HEK293 (cell line): Measurements from ENCODE around the gene LIN7A.
A peak's percentile ranks its signal among the peaks of the same experiment; 100 is the strongest.

Source experiments
- CTCF ChIA-PET: fragments of 350-600 bp; formaldehyde crosslinking; extraction: SDS; loops from one replicate; lab custom pipeline; 2021; ENCODE audit warnings: antibody characterized with exemption; lab: Yijun Ruan, JAX
- POLR2A ChIA-PET: fragments of 300-600 bp; formaldehyde crosslinking; extraction: SDS; loops from one replicate; lab custom pipeline; 2020; ENCODE audit warnings: antibody characterized with exemption, inconsistent platforms; lab: Yijun Ruan, JAX
- H3K27ac ChIP-seq: fragments of 200-500 bp; sonication (Bioruptor generic); 2 replicates; pipeline ENCODE4 v1.5.1; 2014; ENCODE audit warnings: low read depth, low read length, control low read depth, inconsistent platforms; ENCODE audit errors: extremely low read depth
- H3K36me3 ChIP-seq, 2 experiments: fragments of 200-500 bp in 1 of 2; sonication (Bioruptor generic) in 1 of 2; 1 replicate in 1 of 2; 2 replicates in 1 of 2; pipeline ENCODE4 v1.5.1; 2014 to 2017; ENCODE audit warnings: inconsistent platforms in 2 of 2, low read length in 2 of 2; ENCODE audit not compliant: control insufficient read depth in 2 of 2, insufficient read depth in 1 of 2
- H3K4me1 ChIP-seq: fragments of 200-500 bp; sonication (Bioruptor generic); 2 replicates; pipeline ENCODE4 v1.5.1; 2014; ENCODE audit warnings: mild to moderate bottlenecking, low read length, inconsistent platforms; ENCODE audit not compliant: control insufficient read depth, insufficient read depth
- H3K4me3 ChIP-seq: 2 replicates; pipeline ENCODE4 v1.5.1; 2011; ENCODE audit warnings: low read depth, mild to moderate bottlenecking, control low read depth, low read length, moderate library complexity
- H3K9me3 ChIP-seq: fragments of 200-500 bp; sonication (Bioruptor generic); 2 replicates; pipeline ENCODE4 v1.5.1; 2014; ENCODE audit warnings: low read depth, low read length, inconsistent platforms; ENCODE audit not compliant: control insufficient read depth, insufficient read depth
- BCL6B ChIP-seq: fragments of 450-650 bp; formaldehyde crosslinking; IDR thresholded peaks from 2 replicates; pipeline ENCODE4 v1.5.1; 2017; ENCODE audit warnings: missing biosample characterization, missing genetic modification characterization
- CTCF ChIP-seq: fragments of 450-650 bp; formaldehyde crosslinking; IDR thresholded peaks from 2 replicates; pipeline ENCODE4 v1.5.1; 2016; ENCODE audit warnings: missing biosample characterization, missing genetic modification characterization
- ZBTB1 ChIP-seq: fragments of 450-650 bp; formaldehyde crosslinking; IDR thresholded peaks from 2 replicates; pipeline ENCODE4 v1.5.1; 2016; ENCODE audit warnings: missing biosample characterization, missing genetic modification characterization
- ZBTB17 ChIP-seq: fragments of 450-650 bp; formaldehyde crosslinking; IDR thresholded peaks from 2 replicates; pipeline ENCODE4 v1.5.1; 2016; ENCODE audit warnings: missing biosample characterization, missing genetic modification characterization
- ZBTB8A ChIP-seq: fragments of 450-650 bp; formaldehyde crosslinking; IDR thresholded peaks from 2 replicates; pipeline ENCODE4 v1.5.1; 2016; ENCODE audit warnings: missing biosample characterization, missing genetic modification characterization
- ZNF121 ChIP-seq: fragments of 450-650 bp; formaldehyde crosslinking; IDR thresholded peaks from 2 replicates; pipeline ENCODE4 v1.5.1; 2016; ENCODE audit warnings: missing biosample characterization, missing genetic modification characterization
- ZNF132 ChIP-seq: fragments of 450-650 bp; formaldehyde crosslinking; IDR thresholded peaks from 2 replicates; pipeline ENCODE4 v1.5.1; 2017; ENCODE audit warnings: missing biosample characterization, missing genetic modification characterization, borderline replicate concordance
- ZNF157 ChIP-seq: fragments of 450-650 bp; formaldehyde crosslinking; IDR thresholded peaks from 2 replicates; pipeline ENCODE4 v1.5.1; 2016; ENCODE audit warnings: missing biosample characterization, missing genetic modification characterization
- ZNF174 ChIP-seq: fragments of 450-650 bp; formaldehyde crosslinking; IDR thresholded peaks from 2 replicates; pipeline ENCODE4 v1.5.0; 2017; ENCODE audit warnings: missing biosample characterization, mild to moderate bottlenecking, missing genetic modification characterization
- ZNF24 ChIP-seq: fragments of 450-650 bp; formaldehyde crosslinking; IDR thresholded peaks from 2 replicates; pipeline ENCODE4 v1.5.1; 2016; ENCODE audit warnings: missing biosample characterization, missing genetic modification characterization
- ZNF302 ChIP-seq: fragments of 450-650 bp; formaldehyde crosslinking; IDR thresholded peaks from 2 replicates; pipeline ENCODE4 v1.5.1; 2016; ENCODE audit warnings: missing biosample characterization, missing genetic modification characterization, low read depth
- ZNF350 ChIP-seq: fragments of 450-650 bp; formaldehyde crosslinking; IDR thresholded peaks from 2 replicates; pipeline ENCODE4 v1.5.0; 2017; ENCODE audit warnings: missing biosample characterization, mild to moderate bottlenecking, missing genetic modification characterization
- ZNF394 ChIP-seq: fragments of 450-650 bp; formaldehyde crosslinking; IDR thresholded peaks from 2 replicates; pipeline ENCODE4 v1.5.1; 2016; ENCODE audit warnings: missing biosample characterization, missing genetic modification characterization, mild to moderate bottlenecking, moderate library complexity, borderline replicate concordance
- ZNF398 ChIP-seq: fragments of 450-650 bp; formaldehyde crosslinking; IDR thresholded peaks from 2 replicates; pipeline ENCODE4 v1.5.1; 2017; ENCODE audit warnings: missing biosample characterization, missing genetic modification characterization
- ZNF501 ChIP-seq: fragments of 450-650 bp; formaldehyde crosslinking; IDR thresholded peaks from 2 replicates; pipeline ENCODE4 v1.5.1; 2016; ENCODE audit warnings: missing biosample characterization, missing genetic modification characterization
- ZNF513 ChIP-seq: fragments of 450-650 bp; IDR thresholded peaks from 2 replicates; pipeline ENCODE4 v1.5.1; 2018; ENCODE audit warnings: missing biosample characterization, missing genetic modification characterization
- ZNF548 ChIP-seq: fragments of 450-650 bp; formaldehyde crosslinking; IDR thresholded peaks from 2 replicates; pipeline ENCODE4 v1.5.1; 2016; ENCODE audit warnings: missing biosample characterization, missing genetic modification characterization
- ZNF549 ChIP-seq: fragments of 450-650 bp; IDR thresholded peaks from 2 replicates; pipeline ENCODE4 v1.5.1; 2018; ENCODE audit warnings: missing biosample characterization, missing genetic modification characterization, mild to moderate bottlenecking, inconsistent platforms, moderate library complexity
- ZNF623 ChIP-seq: fragments of 450-650 bp; formaldehyde crosslinking; IDR thresholded peaks from 2 replicates; pipeline ENCODE4 v1.5.1; 2016; ENCODE audit warnings: missing biosample characterization, missing genetic modification characterization
- ZNF645 ChIP-seq: fragments of 450-650 bp; formaldehyde crosslinking; IDR thresholded peaks from 2 replicates; pipeline ENCODE4; 2016; ENCODE audit warnings: missing biosample characterization, missing genetic modification characterization
- ZNF654 ChIP-seq: fragments of 450-650 bp; formaldehyde crosslinking; IDR thresholded peaks from 2 replicates; pipeline ENCODE4 v1.5.1; 2016; ENCODE audit warnings: low read depth, missing biosample characterization, missing genetic modification characterization
- ZNF660 ChIP-seq: fragments of 450-650 bp; IDR thresholded peaks from 2 replicates; pipeline ENCODE4 v1.5.1; 2018; ENCODE audit warnings: missing biosample characterization, mild to moderate bottlenecking, missing genetic modification characterization
- ZNF768 ChIP-seq: fragments of 450-650 bp; formaldehyde crosslinking; IDR thresholded peaks from 2 replicates; pipeline ENCODE4 v1.5.1; 2018; ENCODE audit warnings: missing biosample characterization, mild to moderate bottlenecking, missing genetic modification characterization
- ZNF791 ChIP-seq: fragments of 450-650 bp; formaldehyde crosslinking; IDR thresholded peaks from 2 replicates; pipeline ENCODE4 v1.5.1; 2016; ENCODE audit warnings: missing biosample characterization, missing genetic modification characterization

LIN7A gene

GRCh38 chr12:80838024-80838658, 99.6 kb downstream of the LIN7A start (continued):
- no peak for TF ChIP-seq ZNF398 (tag by site-specific recombination)
- no peak for TF ChIP-seq ZNF660
- TF ChIP-seq ZNF768 (tag by site-specific recombination) = no peak
- TF ChIP-seq ZNF121 (tag by site-specific recombination) = no peak
- TF ChIP-seq BCL6B (tag by site-specific recombination) = no peak

GRCh38 chr12:80837342-80837978, 100.3 kb downstream of the LIN7A start:
- CTCF ChIA-PET = interaction anchor here (0.5 to 2.2 kb wide), 13 partner anchors 8 to 771 kb away, joined by 3 to 16 read pairs (median 4); no protein-coding TSS in a partner anchor
- H3K4me3 ChIP-seq = no peak overlapping the region
- H3K4me1 ChIP-seq = no peaks in the 10 kb centered on the region
- no peaks in the 10 kb centered on the region for H3K9me3 ChIP-seq
- no peaks in the 10 kb centered on the region for H3K36me3 ChIP-seq
- TF ChIP-seq ZNF174 (tag by site-specific recombination) (no peak), ZNF791 (no peak), ZNF513 (tag by site-specific recombination) (peak; percentile 91), ZNF394 (tag by site-specific recombination) (no peak), CTCF (tag by site-specific recombination) (peak; percentile 18; the same call in 1 of the 2 replicates), ZNF654 (peak; percentile 21)
- H3K27ac ChIP-seq = no peak overlapping the region
- POLR2A ChIA-PET = no interaction called here

GRCh38 chr12:80834724-80835123, 103.0 kb downstream of the LIN7A start:
- no peak overlapping the region for H3K27ac ChIP-seq
- H3K9me3 ChIP-seq = no peaks in the 10 kb centered on the region
- CTCF ChIA-PET = no interaction called here
- POLR2A ChIA-PET = no interaction called here
- no peaks in the 10 kb centered on the region for H3K36me3 ChIP-seq
- no peaks in the 10 kb centered on the region for H3K4me1 ChIP-seq
- H3K4me3 ChIP-seq = no peak overlapping the region
- no peak for TF ChIP-seq ZNF350
- no peak for TF ChIP-seq ZNF121 (tag by site-specific recombination)
- TF ChIP-seq ZNF132 (tag by site-specific recombination) = no peak
- TF ChIP-seq ZBTB1 (tag by site-specific recombination) = no peak
- no peak for TF ChIP-seq ZNF302 (tag by site-specific recombination)
- TF ChIP-seq ZNF24 = no peak
- TF ChIP-seq ZNF623 = no peak
- TF ChIP-seq ZNF645 (tag by site-specific recombination) = no peak
- no peak for TF ChIP-seq ZBTB17 (tag by site-specific recombination)
- TF ChIP-seq ZNF549 = no peak
- no peak for TF ChIP-seq ZNF501 (tag by site-specific recombination)
- no peak for TF ChIP-seq ZBTB8A (tag by site-specific recombination)
- no peak for TF ChIP-seq ZNF157
- TF ChIP-seq ZNF548 = no peak
